Stimulated activated CD4-positive, alpha-beta T cell treated with anti-CD3 and anti-CD28 coated beads, Interleukin-4, amount 100 ng/mL, for 24 hours (primary cell): ENCODE data around the gene NFIX.
"Not testable (repeated sequence)": the region's sequence is repeated elsewhere in the genome, so short reads cannot be mapped to it uniquely, and the experiment has no call there.

ENCODE experiments used
- DNase-seq: peaks from one replicate; pipeline ENCODE4 v3.0.0-alpha.2; 2020

NFIX gene

GRCh38 chr19:12994701-12995595, at the start of gene NFIX:
TSS of gene NFIX (plus strand) at chr19:12995475. CDS start at chr19:12995838, 363 bp downstream.
- peak; percentile 65 for DNase-seq

GRCh38 chr19:12945479-12946091, 49.7 kb upstream of the NFIX start, which contains the start of gene RAD23A:
TSS of gene RAD23A (plus strand) at chr19:12945862. CDS start at chr19:12945949, 87 bp downstream.
- peak; percentile 98 for DNase-seq

GRCh38 chr19:12946092-12946721, 49.1 kb upstream of the NFIX start:
- DNase-seq: peak; percentile 65

GRCh38 chr19:12946731-12947496, 48.4 kb upstream of the NFIX start:
- DNase-seq: no peak

- DNase-seq: no peak
Measured at GRCh38 chr19:12947702-12948611, 47.3 kb upstream of the NFIX start.

GRCh38 chr19:12948612-12949362, 46.5 kb upstream of the NFIX start:
- DNase-seq: no peak

- no peak for DNase-seq
Measured at GRCh38 chr19:12949363-12950283, 45.7 kb upstream of the NFIX start.

- not testable (repeated sequence) for DNase-seq
Measured at GRCh38 chr19:12952050-12952449, 43.2 kb upstream of the NFIX start.

- no peak for DNase-seq
Measured at GRCh38 chr19:12952488-12953137, 42.7 kb upstream of the NFIX start.

- DNase-seq: no peak
Measured at GRCh38 chr19:12953138-12953798, 42.0 kb upstream of the NFIX start.

- no peak for DNase-seq
Measured at GRCh38 chr19:12953799-12954611, 41.3 kb upstream of the NFIX start.

- no peak for DNase-seq
Measured at GRCh38 chr19:12954612-12954962, 40.7 kb upstream of the NFIX start.

GRCh38 chr19:12955575-12955974, 39.7 kb upstream of the NFIX start:
- not testable (repeated sequence) for DNase-seq

- DNase-seq: no peak
Measured at GRCh38 chr19:12955996-12956395, 39.3 kb upstream of the NFIX start.

- DNase-seq: peak; percentile 84
Measured at GRCh38 chr19:12956446-12957388, 38.6 kb upstream of the NFIX start, which contains the start of gene GADD45GIP1. TSS of gene GADD45GIP1 (minus strand) at chr19:12957223. CDS start at chr19:12957212, 11 bp downstream.

- not testable (repeated sequence) for DNase-seq
Measured at GRCh38 chr19:12957389-12957952, 37.8 kb upstream of the NFIX start.
